ENCODE data around the gene RHOU.

The RHOU gene

GRCh38 chr1:228697207-228698016, 37.9 kb upstream of the RHOU start:
- peak; percentile 95 for DNase-seq (ENCODE audit: low read depth)
- H3K4me3 ChIP-seq (ENCODE audit: low read depth, low read length) = no peak overlapping the region

GRCh38 chr1:228698017-228698329, 37.3 kb upstream of the RHOU start:
- no peak for TF ChIP-seq CTCF (conservative IDR thresholded peaks at IDR 0.05; ENCODE audit: low read depth, low read length)
- DNase-seq (ENCODE audit: low read depth) = no peak

More at GRCh38 chr1:228697207-228698016, 37.9 kb upstream of the RHOU start:
- no peak for TF ChIP-seq CTCF (conservative IDR thresholded peaks at IDR 0.05; ENCODE audit: low read depth, low read length)

DNA sequence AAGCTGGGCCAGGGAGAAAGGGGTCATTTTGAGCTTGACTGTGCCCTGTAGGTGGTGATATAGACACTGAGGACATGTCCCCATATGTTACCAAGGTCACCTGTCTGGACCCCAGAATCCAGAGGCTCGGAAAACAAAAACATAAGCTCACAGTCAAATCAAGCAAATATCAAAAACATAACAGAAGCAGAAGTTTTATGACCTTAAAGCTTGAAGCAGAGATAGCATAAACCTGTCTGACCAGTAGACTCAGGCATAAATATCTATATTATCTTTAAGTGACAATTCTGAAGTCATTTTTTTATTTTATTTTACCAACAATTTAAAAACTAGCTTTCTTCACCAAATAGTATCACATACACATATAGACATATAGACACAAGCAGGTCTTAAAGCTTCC, 32.8 kb upstream of the RHOU start:
- no peak for DNase-seq (ENCODE audit: low read depth)
- TF ChIP-seq CTCF (conservative IDR thresholded peaks at IDR 0.05; ENCODE audit: low read depth, low read length) = no peak
- H3K4me3 ChIP-seq (ENCODE audit: low read depth, low read length) = no peak overlapping the region

More at GRCh38 chr1:228698017-228698329, 37.3 kb upstream of the RHOU start:
- H3K4me3 ChIP-seq (ENCODE audit: low read depth, low read length) = no peak overlapping the region

- no peak for TF ChIP-seq CTCF (conservative IDR thresholded peaks at IDR 0.05; ENCODE audit: low read depth, low read length)
- DNase-seq (ENCODE audit: low read depth) = no peak
- no peak overlapping the region for H3K4me3 ChIP-seq (ENCODE audit: low read depth, low read length)
These were observed 29.0 kb upstream of the RHOU start for GRCh38 chr1:228706305-228706704.

GRCh38 chr1:228717081-228717480, 18.2 kb upstream of the RHOU start:
- DNase-seq (ENCODE audit: low read depth) = peak; percentile 6
- no peak overlapping the region for H3K4me3 ChIP-seq (ENCODE audit: low read depth, low read length)
- no peak for TF ChIP-seq CTCF (conservative IDR thresholded peaks at IDR 0.05; ENCODE audit: low read depth, low read length)

DNA sequence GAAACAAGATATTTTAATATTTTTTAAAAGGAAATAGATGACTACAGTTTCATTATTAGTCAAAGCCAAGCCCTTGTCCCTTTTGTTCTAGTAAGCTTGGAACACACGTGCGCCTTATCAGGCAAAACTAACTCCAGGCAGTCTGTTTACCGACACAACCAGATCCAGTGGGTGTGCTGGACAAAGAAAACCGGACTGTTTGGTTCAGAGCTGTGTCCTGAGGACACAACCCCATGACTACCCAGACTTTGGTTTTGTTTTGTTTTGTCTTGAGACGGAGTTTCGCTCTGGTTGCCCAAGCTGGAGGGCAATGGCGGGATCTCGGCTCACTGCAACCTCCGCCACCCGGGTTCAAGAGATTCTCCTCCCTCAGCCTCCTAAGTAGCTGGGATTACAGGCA, 13.9 kb upstream of the RHOU start:
- DNase-seq (ENCODE audit: low read depth) = no peak
- no peak overlapping the region for H3K4me3 ChIP-seq (ENCODE audit: low read depth, low read length)
- TF ChIP-seq CTCF (conservative IDR thresholded peaks at IDR 0.05; ENCODE audit: low read depth, low read length) = no peak

DNA sequence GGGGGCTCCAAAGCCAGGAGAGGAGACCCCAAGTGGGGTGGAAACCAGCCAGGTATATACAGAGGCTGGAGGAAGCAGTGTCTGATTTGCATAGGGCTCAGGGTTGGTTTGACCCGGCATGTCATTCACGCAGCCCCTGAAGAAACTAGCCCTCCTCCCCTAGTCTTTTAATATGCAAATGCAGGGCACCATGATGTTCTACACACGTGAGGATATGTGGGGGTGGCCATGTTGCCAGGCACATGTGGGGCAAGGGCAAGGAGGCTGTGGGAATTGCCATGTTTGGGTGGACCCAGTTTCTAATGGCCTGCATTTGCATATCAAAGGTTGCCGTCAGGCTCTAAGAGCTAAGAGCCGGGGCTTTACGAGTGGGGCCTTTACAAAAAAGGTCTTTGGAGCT, 12.0 kb upstream of the RHOU start:
- TF ChIP-seq CTCF (conservative IDR thresholded peaks at IDR 0.05; ENCODE audit: low read depth, low read length) = no peak
- H3K4me3 ChIP-seq (ENCODE audit: low read depth, low read length) = no peak overlapping the region
- no peak for DNase-seq (ENCODE audit: low read depth)

All from choroid plexus epithelial cell (primary cell).